H9 (cell line): ENCODE data around the gene TMIE. TPM values are rescaled to one million over a fixed set of nuclear protein-coding genes. Genes with fewer than 3 reads are reported as not detected.

Source experiments
- DNase-seq: peaks from one replicate; pipeline ENCODE4 v3.0.0-alpha.2; 2017
- H2AFZ ChIP-seq: one replicate; pipeline ENCODE4 v1.6.1; 2013; ENCODE audit warnings: mild to moderate bottlenecking, low read length, control low read depth, moderate library complexity
- H2AK5ac ChIP-seq: 2 replicates; pipeline ENCODE4 v1.6.1; 2013; ENCODE audit warnings: low read length, control low read depth, mixed read lengths; ENCODE audit not compliant: insufficient read length
- H2BK120ac ChIP-seq: one replicate; pipeline ENCODE4 v1.6.1; 2013; ENCODE audit warnings: low read depth, mild to moderate bottlenecking, low read length, control low read depth, inconsistent platforms; ENCODE audit not compliant: poor library complexity, severe bottlenecking
- H2BK12ac ChIP-seq: 2 replicates; pipeline ENCODE4 v1.6.1; 2013; ENCODE audit warnings: low read length, control low read depth, mixed read lengths, low read depth; ENCODE audit not compliant: insufficient read length
- H2BK15ac ChIP-seq: 2 replicates; pipeline ENCODE4 v1.6.1; 2013; ENCODE audit warnings: low read depth, low read length, control low read depth
- H2BK20ac ChIP-seq: one replicate; pipeline ENCODE4 v1.6.1; 2013; ENCODE audit warnings: low read depth, mild to moderate bottlenecking, low read length, control low read depth, inconsistent platforms; ENCODE audit not compliant: poor library complexity, severe bottlenecking
- H2BK5ac ChIP-seq: 2 replicates; pipeline ENCODE4 v1.6.1; 2013; ENCODE audit warnings: low read length, control low read depth, mixed read lengths; ENCODE audit not compliant: insufficient read length
- H3K14ac ChIP-seq: 2 replicates; pipeline ENCODE4 v1.6.1; 2013; ENCODE audit warnings: low read length, control low read depth; ENCODE audit not compliant: insufficient read depth
- H3K18ac ChIP-seq: 2 replicates; pipeline ENCODE4 v1.6.1; 2013; ENCODE audit warnings: low read depth, mild to moderate bottlenecking, mixed read lengths, low read length, control low read depth; ENCODE audit not compliant: insufficient read length
- H3K23ac ChIP-seq: 2 replicates; pipeline ENCODE4 v1.6.1; 2013; ENCODE audit warnings: low read length, control low read depth, mixed read lengths, low read depth; ENCODE audit not compliant: insufficient read length
- H3K23me2 ChIP-seq: 2 replicates; pipeline ENCODE4 v1.6.1; 2013; ENCODE audit warnings: low read depth, mild to moderate bottlenecking, mixed read lengths, low read length, control low read depth; ENCODE audit not compliant: insufficient read length, poor library complexity, severe bottlenecking
- H3K27ac ChIP-seq: 2 replicates; pipeline ENCODE4 v1.5.1; 2013; ENCODE audit warnings: low read length, control low read depth, mixed read lengths, low read depth; ENCODE audit not compliant: insufficient read length
- H3K27me3 ChIP-seq: 2 replicates; pipeline ENCODE4 v1.6.1; 2013; ENCODE audit warnings: low read length, control low read depth, inconsistent platforms; ENCODE audit not compliant: insufficient read depth
- H3K4ac ChIP-seq: 2 replicates; pipeline ENCODE4 v1.6.1; 2013; ENCODE audit warnings: low read depth, mild to moderate bottlenecking, control low read depth, inconsistent platforms, low read length, moderate library complexity
- H3K4me1 ChIP-seq: 2 replicates; pipeline ENCODE4 v1.6.1; 2013; ENCODE audit warnings: low read length, control low read depth, inconsistent platforms; ENCODE audit not compliant: insufficient read depth
- H3K4me2 ChIP-seq: 2 replicates; pipeline ENCODE4 v1.6.1; 2013; ENCODE audit warnings: low read length, control low read depth, mixed read lengths; ENCODE audit not compliant: insufficient read length, insufficient read depth
- H3K56ac ChIP-seq: 2 replicates; pipeline ENCODE4 v1.6.1; 2013; ENCODE audit warnings: low read depth, mild to moderate bottlenecking, mixed read lengths, low read length, control low read depth; ENCODE audit not compliant: insufficient read length
- H3K79me1 ChIP-seq: 2 replicates; pipeline ENCODE4 v1.6.1; 2013; ENCODE audit warnings: low read depth, mild to moderate bottlenecking, moderate library complexity, low read length, control low read depth, inconsistent platforms; ENCODE audit not compliant: insufficient read depth, poor library complexity, severe bottlenecking
- H3K79me2 ChIP-seq: 2 replicates; pipeline ENCODE4 v1.6.1; 2013; ENCODE audit warnings: low read length, control low read depth, inconsistent platforms; ENCODE audit not compliant: insufficient read depth
- H3K9ac ChIP-seq: 2 replicates; pipeline ENCODE4 v1.6.1; 2013; ENCODE audit warnings: low read length, control low read depth, mixed read lengths; ENCODE audit not compliant: insufficient read length; ENCODE audit errors: extremely low read depth
- H3K9me3 ChIP-seq: one replicate; pipeline ENCODE4 v1.6.1; 2013; ENCODE audit warnings: low read depth, low read length, inconsistent platforms; ENCODE audit not compliant: control insufficient read depth
- H3T11ph ChIP-seq: one replicate; pipeline ENCODE4 v1.6.1; 2013; ENCODE audit warnings: mild to moderate bottlenecking, low read length, control low read depth, inconsistent platforms
- H4K20me1 ChIP-seq: one replicate; pipeline ENCODE4 v1.6.1; 2013; ENCODE audit not compliant: control insufficient read depth, insufficient read length, insufficient read depth
- H4K5ac ChIP-seq: 2 replicates; pipeline ENCODE4 v1.6.1; 2013; ENCODE audit warnings: low read depth, mild to moderate bottlenecking, mixed read lengths, low read length, control low read depth; ENCODE audit not compliant: insufficient read length
- H4K8ac ChIP-seq: replicated peaks from 2 replicates; pipeline ENCODE4 v1.6.1; 2013; ENCODE audit warnings: low read length, control low read depth, mixed read lengths, low read depth; ENCODE audit not compliant: insufficient read length
- H4K91ac ChIP-seq: 2 replicates; pipeline ENCODE4 v1.6.1; 2013; ENCODE audit warnings: low read depth, mild to moderate bottlenecking, moderate library complexity, mixed read lengths, low read length, control low read depth; ENCODE audit not compliant: insufficient read length
- H3K27ac Mint-ChIP-seq, 3 experiments: 2 replicates in 2 of 3; 3 replicates in 1 of 3; pipeline ENCODE4 v1.8.0; 2020 to 2021; ENCODE audit warnings: mixed read lengths in 3 of 3, mild to moderate bottlenecking in 1 of 3, moderate library complexity in 1 of 3
- H3K27me3 Mint-ChIP-seq: 2 replicates; pipeline ENCODE4 v1.8.0; 2021; ENCODE audit warnings: low read depth, mild to moderate bottlenecking, moderate library complexity, mixed read lengths
- H3K36me3 Mint-ChIP-seq, 3 experiments: 2 replicates in 2 of 3; 3 replicates in 1 of 3; pipeline ENCODE4 v1.8.0; 2020 to 2021; ENCODE audit warnings: low read depth in 3 of 3, mixed read lengths in 3 of 3; ENCODE audit not compliant: insufficient read depth in 1 of 3
- H3K4me1 Mint-ChIP-seq, 2 experiments: 2 replicates each; pipeline ENCODE4 v1.8.0; 2020; ENCODE audit warnings: mixed read lengths in 2 of 2
- H3K4me3 Mint-ChIP-seq, 2 experiments: 2 replicates in 1 of 2; 3 replicates in 1 of 2; pipeline ENCODE4 v1.8.0; 2020 to 2021; ENCODE audit warnings: mild to moderate bottlenecking in 2 of 2, mixed read lengths in 2 of 2, moderate library complexity in 1 of 2
- H3K9me3 Mint-ChIP-seq, 2 experiments: 2 replicates in 1 of 2; 3 replicates in 1 of 2; pipeline ENCODE4 v1.8.0; 2020; ENCODE audit warnings: mild to moderate bottlenecking in 2 of 2, mixed read lengths in 2 of 2, moderate library complexity in 1 of 2
- CTCF ChIP-seq: fragments of 200-600 bp; sonication (generic); conservative IDR thresholded peaks from 3 replicates; pipeline ENCODE4 v1.8.0; 2021; ENCODE audit warnings: antibody characterized with exemption, mild to moderate bottlenecking
- WGBS: extraction: QIAGEN DNeasy Blood & Tissue Kit; methylation state at CpG from one replicate; pipeline ENCODE4 v1.1.7; 2013; ENCODE audit warnings: missing lambda C conversion rate, low lambda C conversion rate, mixed read lengths; ENCODE audit not compliant: insufficient read length; ENCODE audit errors: extremely low coverage; 5-methylcytosine and 5-hydroxymethylcytosine counted together
- total RNA-seq: library from RNA; stranded (reverse); gene quantifications from 2 replicates; pipeline ENCODE4 v1.2.1, GENCODE V29; 2021

Gene TMIE
- total RNA-seq, 1 experiment from 2014 or later = 0.63 TPM

GRCh38 chr3:46725621-46726314, 24.6 kb downstream of the TMIE start:
- DNase-seq = peak; percentile 12
- no peak overlapping the region for H3K23ac ChIP-seq
- Mint-ChIP-seq H3K9me3 (peaks cover 0 to 2% of the 10 kb centered on the region in 2 experiments; a peak in 1 of 5 replicates), H3K27me3 (peaks cover 3% of the 10 kb centered on the region), H3K36me3 (no peaks in the 10 kb centered on the region), H3K4me3 (no peak overlapping the region), H3K4me1 (peaks cover 22 to 28% of the 10 kb centered on the region in 2 experiments), H3K27ac (0 out of 7 replicates have a peak overlapping the region, but pooled peaks of 1 of the 3 experiments have one; percentile 7)
- no peak overlapping the region for H3K4me2 ChIP-seq
- H4K8ac ChIP-seq = no peak overlapping the region
- TF ChIP-seq CTCF = no peak
- no peak overlapping the region for H3K9ac ChIP-seq
- H2BK5ac ChIP-seq = no peak overlapping the region
- H3K79me2 ChIP-seq = no peaks in the 10 kb centered on the region
- no peak overlapping the region for H2AK5ac ChIP-seq
- no peak overlapping the region for H3K4ac ChIP-seq
- H3K79me1 ChIP-seq = no peaks in the 10 kb centered on the region
- H3K23me2 ChIP-seq = no peaks in the 10 kb centered on the region
- no peak overlapping the region for H3K27ac ChIP-seq
- no peak overlapping the region for H3K18ac ChIP-seq
- no peak overlapping the region for H2BK12ac ChIP-seq
- H4K20me1 ChIP-seq = no peaks in the 10 kb centered on the region
- H2BK20ac ChIP-seq = no peak overlapping the region
- no peak overlapping the region for H2AFZ ChIP-seq
- no CpG with 5 or more reads among the region's 6 CpGs for WGBS
- H2BK15ac ChIP-seq = no peak overlapping the region
- H3K27me3 ChIP-seq = no peaks in the 10 kb centered on the region
- no peak overlapping the region for H3K56ac ChIP-seq
- H2BK120ac ChIP-seq = no peak overlapping the region
- no peaks in the 10 kb centered on the region; the same call in none of the 2 replicates for H3K4me1 ChIP-seq
- no peak overlapping the region for H4K5ac ChIP-seq
- no peak overlapping the region for H4K91ac ChIP-seq
- no peak overlapping the region for H3T11ph ChIP-seq
- H3K9me3 ChIP-seq = no peaks in the 10 kb centered on the region
- H3K14ac ChIP-seq = no peak overlapping the region
